GM19467 (cell line): ENCODE data around the gene DSE.
A peak's percentile ranks its signal among the peaks of the same experiment; 100 is the strongest.

ENCODE experiments used
- ATAC-seq: cut with Tn5 transposase; IDR thresholded peaks from one replicate; pipeline ENCODE4 v1.9.1; 2021; ENCODE audit warnings: mild to moderate bottlenecking, moderate library complexity; ENCODE audit not compliant: unreplicated experiment

The DSE gene

GRCh38 chr6:116386581-116387299 is 16.0 kb downstream of the DSE start:
- no peak for ATAC-seq

GRCh38 chr6:116387374-116387773 is 16.6 kb downstream of the DSE start:
- ATAC-seq: no peak

- ATAC-seq: no peak
Observed at GRCh38 chr6:116388924-116389323, 18.2 kb downstream of the DSE start.

GRCh38 chr6:116389357-116389756 is 18.6 kb downstream of the DSE start:
- no peak for ATAC-seq

GRCh38 chr6:116390581-116390980 is 19.8 kb downstream of the DSE start:
- ATAC-seq: peak; percentile 47

- no peak for ATAC-seq
Observed at GRCh38 chr6:116392132-116393013, 21.6 kb downstream of the DSE start.

GRCh38 chr6:116393430-116393829 is 22.7 kb downstream of the DSE start:
- ATAC-seq: no peak

- no peak for ATAC-seq
Observed at GRCh38 chr6:116395647-116396046, 24.9 kb downstream of the DSE start.

GRCh38 chr6:116396441-116396840 is 25.7 kb downstream of the DSE start:
- ATAC-seq: no peak

- no peak for ATAC-seq
Observed at GRCh38 chr6:116397914-116398313, 27.2 kb downstream of the DSE start.

GRCh38 chr6:116398316-116399010 is 27.7 kb downstream of the DSE start:
- ATAC-seq: no peak

- no peak for ATAC-seq
Observed at GRCh38 chr6:116399287-116399686, 28.5 kb downstream of the DSE start.

GRCh38 chr6:116400328-116400727 is 29.6 kb downstream of the DSE start:
- no peak for ATAC-seq

GRCh38 chr6:116402108-116402937 is 31.6 kb downstream of the DSE start:
- ATAC-seq: no peak

GRCh38 chr6:116403205-116403604 is 32.5 kb downstream of the DSE start:
- ATAC-seq: no peak

- ATAC-seq: no peak
Observed at GRCh38 chr6:116404696-116405095, 33.9 kb downstream of the DSE start.

- peak; percentile 56 for ATAC-seq
Observed at GRCh38 chr6:116405138-116405537, 34.4 kb downstream of the DSE start.

GRCh38 chr6:116405652-116406356 is 35.1 kb downstream of the DSE start:
- no peak for ATAC-seq

GRCh38 chr6:116406678-116407345 is 36.1 kb downstream of the DSE start:
- ATAC-seq: no peak

- ATAC-seq: no peak
Observed at GRCh38 chr6:116408491-116408890, 37.7 kb downstream of the DSE start.
